Cardiac fibroblast (primary cell): Measurements from ENCODE around the gene VMAC.

Experiments used
- DNase-seq, 2 donors: peaks; one replicate each; pipeline versions ENCODE4 v3.0.0 to v3.0.0-alpha.2; 2010; ENCODE audit warnings: low read depth in 2 of 2
- H3K4me3 ChIP-seq, 2 donors: replicated peaks in 1 of 2; 1 replicate in 1 of 2; 2 replicates in 1 of 2; pipeline ENCODE4 v1.5.1; 2011; ENCODE audit warnings: low read depth in 2 of 2, low read length in 2 of 2, mild to moderate bottlenecking in 2 of 2, moderate library complexity in 1 of 2
- TF ChIP-seq, protein P1 (sequence below): IDR thresholded peaks from one replicate; pipeline ENCODE4 v1.5.1; 2011; ENCODE audit warnings: low read depth, mild to moderate bottlenecking, low read length, inconsistent platforms

The VMAC gene

DNA sequence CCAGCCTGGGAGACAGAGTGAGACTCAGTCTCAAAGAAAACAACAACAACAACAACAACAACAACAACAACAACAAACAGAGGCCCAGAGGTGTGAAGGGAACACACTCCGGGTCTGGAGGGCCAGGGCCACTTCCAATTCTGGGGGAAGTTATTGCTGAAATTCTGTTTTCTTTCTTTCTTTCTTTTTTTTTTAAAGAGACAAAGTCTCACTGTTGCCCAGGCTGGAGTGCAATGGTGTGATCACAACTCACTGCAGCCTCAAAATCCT is 5.9 kb downstream of the VMAC start:
- no peak for DNase-seq
- TF ChIP-seq, protein P1, sequence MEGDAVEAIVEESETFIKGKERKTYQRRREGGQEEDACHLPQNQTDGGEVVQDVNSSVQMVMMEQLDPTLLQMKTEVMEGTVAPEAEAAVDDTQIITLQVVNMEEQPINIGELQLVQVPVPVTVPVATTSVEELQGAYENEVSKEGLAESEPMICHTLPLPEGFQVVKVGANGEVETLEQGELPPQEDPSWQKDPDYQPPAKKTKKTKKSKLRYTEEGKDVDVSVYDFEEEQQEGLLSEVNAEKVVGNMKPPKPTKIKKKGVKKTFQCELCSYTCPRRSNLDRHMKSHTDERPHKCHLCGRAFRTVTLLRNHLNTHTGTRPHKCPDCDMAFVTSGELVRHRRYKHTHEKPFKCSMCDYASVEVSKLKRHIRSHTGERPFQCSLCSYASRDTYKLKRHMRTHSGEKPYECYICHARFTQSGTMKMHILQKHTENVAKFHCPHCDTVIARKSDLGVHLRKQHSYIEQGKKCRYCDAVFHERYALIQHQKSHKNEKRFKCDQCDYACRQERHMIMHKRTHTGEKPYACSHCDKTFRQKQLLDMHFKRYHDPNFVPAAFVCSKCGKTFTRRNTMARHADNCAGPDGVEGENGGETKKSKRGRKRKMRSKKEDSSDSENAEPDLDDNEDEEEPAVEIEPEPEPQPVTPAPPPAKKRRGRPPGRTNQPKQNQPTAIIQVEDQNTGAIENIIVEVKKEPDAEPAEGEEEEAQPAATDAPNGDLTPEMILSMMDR, result no peak
- no peak overlapping the region for H3K4me3 ChIP-seq

DNA sequence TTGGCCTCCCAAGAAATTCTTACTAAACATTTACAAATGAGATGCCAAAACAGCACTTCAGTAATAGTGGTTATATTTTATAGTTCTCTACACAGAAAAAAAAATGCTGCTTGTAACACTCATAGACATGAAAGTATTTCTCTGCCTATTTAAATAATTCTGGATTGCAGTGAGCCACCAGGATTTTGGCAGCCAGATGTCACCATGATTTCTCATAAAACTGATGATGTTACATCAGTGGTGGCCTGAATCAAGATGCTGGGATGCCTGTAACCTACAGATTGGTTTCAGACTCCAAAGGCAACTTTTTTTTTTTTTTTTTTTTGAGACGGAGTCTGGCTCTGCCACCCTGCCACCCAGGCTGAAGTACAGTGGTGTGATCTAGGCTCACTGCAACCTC is 6.7 kb downstream of the VMAC start:
- TF ChIP-seq, protein P1, result no peak
- no peak overlapping the region for H3K4me3 ChIP-seq
- DNase-seq, result no peak

DNA sequence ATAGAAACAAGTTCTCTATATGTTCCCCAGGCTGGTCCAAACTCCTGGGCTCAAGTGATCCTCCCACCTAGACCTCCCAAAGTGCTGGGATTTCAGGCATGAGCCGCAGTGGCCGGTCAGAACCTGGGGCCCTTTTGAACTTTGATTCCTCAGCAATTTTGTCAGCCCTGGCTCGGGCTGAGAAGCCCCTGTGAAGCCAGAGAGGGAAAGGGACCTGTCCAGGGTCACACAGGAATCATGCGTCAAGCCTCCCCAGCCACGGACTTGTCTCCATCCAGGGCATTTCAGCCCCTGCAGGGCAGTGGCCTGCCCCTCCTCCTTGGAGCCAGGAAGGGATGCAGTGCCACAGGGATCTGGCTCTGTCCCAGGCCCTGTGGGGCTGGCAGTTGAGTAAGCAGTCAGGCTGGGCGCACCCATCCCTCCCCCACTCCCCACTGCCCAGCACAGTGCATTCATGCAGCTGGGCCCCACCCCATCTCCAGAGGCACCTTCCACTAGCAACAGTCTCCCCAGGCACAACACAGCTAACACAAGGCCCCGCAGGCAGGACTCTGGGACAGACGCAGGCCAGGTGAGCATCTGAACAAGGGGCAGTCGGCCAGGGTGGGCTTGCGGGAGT is 9.2 kb downstream of the VMAC start, which contains the start of gene CAPS:
Gene CAPS, plus strand, starts transcription at position 516 of the 619 bp plus-strand sequence. CDS start 153 bp downstream, outside the sequence.
- H3K4me3 ChIP-seq, result no peak within 1 kb of the TSS
- DNase-seq, result peak; percentile 36 to 82
- TF ChIP-seq, protein P1, result no peak

DNA sequence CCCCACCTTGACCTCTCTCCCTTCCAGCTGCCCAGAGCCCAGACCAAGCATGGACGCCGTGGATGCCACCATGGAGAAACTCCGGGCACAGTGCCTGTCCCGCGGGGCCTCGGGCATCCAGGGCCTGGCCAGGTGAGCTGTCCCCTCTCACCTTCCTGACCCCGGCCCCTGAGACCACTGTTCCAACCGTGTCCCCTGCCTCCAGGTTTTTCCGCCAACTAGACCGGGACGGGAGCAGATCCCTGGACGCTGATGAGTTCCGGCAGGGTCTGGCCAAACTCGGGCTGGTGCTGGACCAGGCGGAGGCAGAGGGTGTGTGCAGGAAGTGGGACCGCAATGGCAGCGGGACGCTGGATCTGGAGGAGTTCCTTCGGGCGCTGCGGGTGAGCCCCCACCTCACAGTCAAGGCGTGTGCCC is 9.7 kb downstream of the VMAC start:
- H3K4me3 ChIP-seq, result no peak overlapping the region
- no peak for DNase-seq
- TF ChIP-seq, protein P1, result no peak

DNA sequence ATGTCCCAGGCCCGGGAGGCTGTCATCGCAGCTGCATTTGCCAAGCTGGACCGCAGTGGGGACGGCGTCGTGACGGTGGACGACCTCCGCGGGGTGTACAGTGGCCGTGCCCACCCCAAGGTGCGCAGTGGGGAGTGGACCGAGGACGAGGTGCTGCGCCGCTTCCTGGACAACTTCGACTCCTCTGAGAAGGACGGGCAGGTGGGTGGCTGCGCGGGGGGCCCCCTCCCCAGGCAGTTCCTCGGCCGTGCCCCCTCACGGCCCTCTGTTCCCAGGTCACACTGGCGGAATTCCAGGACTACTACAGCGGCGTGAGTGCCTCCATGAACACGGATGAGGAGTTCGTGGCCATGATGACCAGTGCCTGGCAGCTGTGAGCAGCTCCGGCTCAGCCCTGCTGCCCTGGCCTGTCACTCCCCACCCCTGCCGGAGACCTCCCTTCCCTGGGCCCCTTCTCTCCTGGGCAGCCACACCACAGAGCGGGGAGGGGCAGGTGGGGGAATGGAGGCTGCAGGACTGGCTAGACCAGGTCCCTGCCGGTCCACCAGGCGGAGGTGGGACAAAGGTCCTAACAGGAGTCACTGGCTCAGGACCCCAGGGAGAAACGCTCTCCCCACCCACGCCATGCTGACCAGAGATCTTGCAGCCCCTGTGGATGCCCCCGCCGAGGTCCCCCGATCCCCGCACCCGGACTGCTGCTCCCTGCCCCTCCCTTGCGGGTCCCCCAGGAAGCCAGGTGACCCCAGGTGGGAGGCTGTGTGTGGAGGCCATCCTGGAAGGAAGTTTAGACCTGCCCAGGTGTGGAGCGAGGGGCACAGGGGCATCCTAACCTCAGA is 10.5 kb downstream of the VMAC start:
- H3K4me3 ChIP-seq, result no peak overlapping the region
- no peak for DNase-seq
- TF ChIP-seq, protein P1, result no peak

DNA sequence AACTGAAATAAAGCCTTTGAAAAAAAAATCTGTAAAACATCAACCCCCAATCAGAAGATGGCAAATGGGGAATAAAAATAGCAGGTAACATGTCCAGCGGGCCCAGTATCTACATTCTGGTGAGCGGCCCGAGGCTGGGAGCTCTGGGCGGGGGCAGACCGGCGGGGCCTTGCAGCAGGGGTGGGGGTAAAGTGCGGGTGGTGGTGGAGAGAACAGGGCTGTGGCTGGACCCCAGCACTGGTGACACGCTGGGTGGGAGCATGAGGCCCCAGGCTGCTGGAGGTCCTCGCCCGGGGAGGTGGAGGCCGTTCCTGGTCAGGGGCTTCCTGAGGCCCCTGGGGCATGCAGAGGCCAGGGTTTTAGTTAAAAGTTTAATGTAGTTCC is 11.1 kb downstream of the VMAC start:
- TF ChIP-seq, protein P1, result no peak
- DNase-seq, result no peak
- H3K4me3 ChIP-seq, result no peak overlapping the region
